A204.1 (cell line): ENCODE results near the gene BTBD17.
"Not testable (repeated sequence)": the region's sequence is repeated elsewhere in the genome, so short reads cannot be mapped to it uniquely, and the experiment has no call there.

Experiments used
- FAIRE-seq: peaks from 2 replicates; lab custom pipeline; 2012; peaks lifted over from hg19 to GRCh38; lab: Jason Lieb, UNC

Gene BTBD17, protein sequence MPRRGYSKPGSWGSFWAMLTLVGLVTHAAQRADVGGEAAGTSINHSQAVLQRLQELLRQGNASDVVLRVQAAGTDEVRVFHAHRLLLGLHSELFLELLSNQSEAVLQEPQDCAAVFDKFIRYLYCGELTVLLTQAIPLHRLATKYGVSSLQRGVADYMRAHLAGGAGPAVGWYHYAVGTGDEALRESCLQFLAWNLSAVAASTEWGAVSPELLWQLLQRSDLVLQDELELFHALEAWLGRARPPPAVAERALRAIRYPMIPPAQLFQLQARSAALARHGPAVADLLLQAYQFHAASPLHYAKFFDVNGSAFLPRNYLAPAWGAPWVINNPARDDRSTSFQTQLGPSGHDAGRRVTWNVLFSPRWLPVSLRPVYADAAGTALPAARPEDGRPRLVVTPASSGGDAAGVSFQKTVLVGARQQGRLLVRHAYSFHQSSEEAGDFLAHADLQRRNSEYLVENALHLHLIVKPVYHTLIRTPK

DNA sequence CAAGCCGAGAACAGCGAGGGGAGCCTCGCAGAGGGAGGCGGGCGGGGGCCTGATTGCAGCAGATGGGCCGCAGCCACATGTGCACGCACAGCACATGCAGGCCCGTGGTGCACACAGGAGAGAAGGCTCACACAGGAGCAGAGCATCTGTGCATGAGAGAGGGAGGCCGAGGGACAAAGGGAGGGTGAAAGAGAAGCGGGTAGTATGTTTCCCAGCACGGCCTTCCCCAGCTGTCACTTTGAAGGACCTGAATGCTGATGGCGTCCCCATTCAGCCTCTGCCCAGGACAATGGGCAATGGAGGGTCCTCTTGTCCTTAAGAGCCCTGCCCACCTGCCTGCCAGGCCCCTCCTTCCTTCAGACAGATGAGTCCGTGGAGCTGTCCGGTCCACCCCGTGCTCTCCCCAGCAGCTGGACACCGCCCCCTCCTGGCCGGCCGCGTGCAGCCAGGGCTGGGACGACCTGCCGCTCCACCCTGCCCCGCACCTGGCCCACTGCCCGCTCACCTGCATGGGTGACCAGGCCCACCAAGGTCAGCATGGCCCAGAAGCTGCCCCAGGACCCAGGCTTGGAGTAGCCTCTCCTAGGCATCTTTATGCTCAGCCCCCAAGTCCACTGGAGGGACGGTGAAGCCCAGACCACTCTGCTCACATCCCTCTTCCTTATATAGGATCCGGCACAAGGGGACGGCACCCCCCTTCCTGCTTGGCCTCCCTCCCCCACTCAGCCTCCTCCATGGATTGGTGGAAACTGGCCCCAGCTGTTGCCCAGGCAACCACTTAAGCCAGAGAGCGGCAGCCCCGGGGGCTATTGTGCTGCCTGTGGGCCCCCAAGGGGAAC is at the start of gene BTBD17:
Gene BTBD17, minus strand, starts transcription at position 639 of the 839 bp plus-strand sequence. Its CDS starts 49 bp downstream, at position 590.
- FAIRE-seq, result no peak

DNA sequence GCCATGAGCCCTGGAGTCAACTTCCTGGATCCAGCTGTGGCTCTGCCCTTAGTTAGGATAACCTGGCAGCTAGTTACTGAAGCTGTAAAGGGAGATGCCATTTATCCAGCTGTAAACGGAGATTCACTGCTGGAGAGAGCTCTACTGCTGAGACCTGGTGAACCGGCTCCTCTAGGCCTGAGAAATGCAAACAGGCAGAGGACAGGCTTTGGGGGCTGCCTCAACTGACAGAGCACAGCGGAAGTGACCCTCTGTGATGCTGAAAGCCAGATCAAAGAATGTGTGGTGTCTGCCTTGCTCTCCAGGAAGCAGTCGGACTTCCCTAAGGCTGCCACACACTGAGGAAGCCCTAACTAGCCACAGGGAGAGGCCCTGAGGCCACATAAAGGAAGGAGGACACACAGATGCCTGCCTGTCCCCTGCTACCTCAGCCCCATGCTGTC is 48.4 kb upstream of the BTBD17 start:
- no peak for FAIRE-seq

DNA sequence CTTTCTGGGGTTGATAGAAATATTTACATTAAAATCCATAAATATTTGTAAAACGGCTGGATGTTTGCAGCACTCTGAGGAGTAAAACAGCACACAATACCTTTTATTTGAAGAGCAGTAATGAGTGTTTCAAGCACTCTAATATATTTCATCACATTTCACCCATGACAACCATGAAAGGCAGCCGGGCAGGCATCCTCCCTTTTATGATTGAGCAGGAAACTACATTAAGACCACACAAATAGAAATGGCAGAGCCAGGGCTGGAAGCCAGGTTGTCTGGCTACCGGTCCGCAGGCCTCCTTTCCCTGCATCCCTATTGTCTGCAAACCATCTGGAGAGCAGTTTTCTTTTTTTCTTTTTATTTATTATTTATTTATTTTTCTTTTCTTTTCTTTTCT is 47.1 kb upstream of the BTBD17 start:
- no peak for FAIRE-seq

DNA sequence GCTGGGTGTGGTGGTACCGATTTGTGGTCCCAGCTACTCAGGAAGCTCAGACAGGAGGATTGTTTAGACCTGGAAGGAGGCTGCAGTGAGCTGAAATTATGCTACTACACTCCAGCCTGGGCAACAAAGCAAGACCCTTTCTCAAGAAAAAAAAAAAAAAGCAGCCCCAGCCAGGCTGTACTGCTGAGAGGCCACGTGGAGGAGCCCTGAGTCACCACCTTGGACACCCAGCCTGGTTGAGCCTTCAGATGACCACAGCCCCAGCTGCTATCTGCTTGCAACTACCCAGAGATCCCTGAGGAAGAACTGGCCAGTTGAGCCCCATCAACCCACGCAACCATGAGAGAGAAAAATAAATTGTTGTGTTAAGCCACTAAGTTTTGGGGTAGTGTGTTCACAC is 46.6 kb upstream of the BTBD17 start:
- no peak for FAIRE-seq

DNA sequence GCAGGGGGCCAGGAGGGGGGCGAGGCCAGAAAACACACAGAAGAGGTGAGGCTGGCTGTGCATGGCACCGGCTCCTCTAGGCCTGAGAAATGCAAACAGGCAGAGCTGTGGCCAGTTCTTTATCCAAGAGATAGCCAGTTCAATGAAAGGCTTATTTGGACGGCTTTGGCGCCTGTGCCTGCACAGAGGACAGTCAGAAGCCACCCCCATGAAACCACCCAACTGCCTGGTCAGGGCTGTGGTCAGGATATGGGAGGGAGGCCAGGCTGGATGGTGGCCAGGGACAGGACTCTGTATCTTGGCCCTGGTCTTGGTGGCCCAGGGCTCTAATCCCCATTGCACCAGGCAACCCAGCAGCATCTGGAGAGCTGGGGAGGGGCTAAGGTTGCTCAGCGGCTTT is 45.7 kb upstream of the BTBD17 start:
- no peak for FAIRE-seq

DNA sequence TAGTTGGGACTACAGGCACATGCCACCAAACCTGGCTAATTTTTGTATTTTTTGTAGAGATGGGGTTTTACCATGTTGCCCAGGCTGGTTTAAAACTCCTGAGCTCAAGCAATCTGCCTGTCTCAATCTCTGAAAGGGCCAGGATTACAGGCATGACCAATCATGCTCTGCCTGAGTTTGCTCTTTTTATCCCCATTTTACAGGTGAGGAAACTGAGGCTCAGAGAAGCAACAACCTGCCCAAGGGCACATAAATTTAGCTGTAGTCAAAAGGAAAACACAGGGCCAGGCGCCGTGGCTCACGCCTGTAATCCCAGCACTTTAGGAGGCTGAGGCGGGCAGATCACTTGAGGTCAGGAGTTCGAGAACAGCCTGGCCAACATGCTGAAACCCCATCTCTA is 43.6 kb upstream of the BTBD17 start:
- FAIRE-seq, result not testable (repeated sequence)

DNA sequence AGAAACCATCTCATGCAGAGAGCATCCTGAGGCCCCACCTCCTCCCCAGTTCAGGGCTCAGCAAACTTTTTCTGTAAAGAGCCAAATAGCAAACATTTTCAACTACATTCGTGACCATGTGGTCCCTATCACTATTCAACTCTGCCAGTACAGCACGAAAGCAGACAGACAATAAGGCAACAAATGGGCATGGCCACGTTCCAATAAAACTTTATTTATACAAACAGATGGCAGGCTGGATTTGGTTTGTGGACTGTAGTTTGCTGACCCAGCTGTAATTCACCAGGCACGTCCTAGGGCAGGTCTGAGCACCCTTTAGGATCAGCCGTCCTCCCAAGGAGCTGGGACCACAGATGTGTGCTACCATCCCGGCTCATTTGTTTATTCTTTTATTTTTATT is 43.1 kb upstream of the BTBD17 start:
- FAIRE-seq, result no peak

DNA sequence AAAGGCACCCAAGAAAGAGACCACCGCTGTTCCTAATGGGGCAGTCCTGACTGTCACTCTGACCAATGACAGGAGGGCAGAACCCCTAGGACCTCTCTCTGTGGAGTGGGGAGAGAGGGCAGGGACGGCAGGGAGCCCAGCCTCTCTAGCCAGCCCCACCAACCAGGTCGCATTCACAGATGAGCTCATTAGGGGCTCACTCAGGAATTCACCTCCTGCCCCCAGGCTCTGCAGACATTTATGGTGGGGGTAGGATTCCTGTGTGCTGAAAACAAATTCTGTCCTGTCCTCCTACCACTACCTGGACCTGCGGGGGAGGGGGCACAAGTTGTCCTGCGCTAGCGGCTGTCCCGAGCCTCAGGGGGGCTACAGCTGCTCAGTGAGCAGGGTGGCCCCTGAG is 42.5 kb upstream of the BTBD17 start:
- no peak for FAIRE-seq

DNA sequence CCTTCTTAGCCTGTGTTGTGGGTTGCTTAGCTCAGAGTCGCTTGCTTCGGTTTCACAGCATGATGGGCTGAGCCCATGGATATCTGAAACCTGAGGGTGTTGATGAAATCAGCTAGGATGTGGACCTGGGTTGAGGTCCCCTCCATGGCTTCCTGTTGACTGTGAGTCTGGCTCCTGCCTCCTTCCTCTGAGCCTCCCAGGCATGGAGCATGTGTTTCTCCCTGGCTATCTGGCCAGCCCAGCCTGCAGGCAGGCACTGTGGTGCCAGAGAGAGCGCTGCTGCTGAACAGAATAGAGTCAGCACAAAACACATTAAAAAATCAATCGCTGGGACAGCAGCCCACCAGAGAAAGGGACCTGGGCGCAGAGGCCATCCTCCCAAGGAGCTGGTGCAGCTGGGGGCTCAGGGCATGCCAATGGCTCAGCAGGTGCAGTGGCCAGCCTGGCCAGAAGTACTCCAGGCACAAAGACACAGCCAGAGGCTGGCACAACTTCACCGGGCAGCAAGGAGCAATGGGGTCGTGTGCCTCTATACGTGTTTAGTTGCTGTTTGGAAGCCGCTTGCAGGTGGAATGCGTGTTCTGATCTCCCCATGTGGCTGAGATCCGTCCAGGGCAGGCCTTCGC is 42.0 kb upstream of the BTBD17 start:
- no peak for FAIRE-seq

DNA sequence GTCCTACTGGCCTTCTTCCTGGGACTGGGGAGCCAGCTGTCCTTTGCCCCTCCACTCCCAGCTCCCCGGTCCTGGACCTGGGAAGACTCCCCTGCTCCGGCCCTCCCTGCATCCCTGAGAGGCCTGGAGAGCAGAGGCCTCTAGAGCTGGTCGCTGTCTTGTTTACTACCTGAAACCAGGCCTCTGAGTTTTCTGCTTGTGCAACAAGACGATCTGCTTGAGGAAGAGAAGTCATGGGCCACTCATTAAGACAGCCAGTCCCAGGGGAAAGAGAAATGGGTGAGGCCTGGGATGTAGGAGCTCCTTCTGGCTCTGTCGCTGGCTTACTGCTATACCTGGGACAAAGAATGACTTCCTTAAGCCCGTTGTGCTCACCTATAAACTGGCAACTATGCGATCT is 40.4 kb upstream of the BTBD17 start:
- no peak for FAIRE-seq

DNA sequence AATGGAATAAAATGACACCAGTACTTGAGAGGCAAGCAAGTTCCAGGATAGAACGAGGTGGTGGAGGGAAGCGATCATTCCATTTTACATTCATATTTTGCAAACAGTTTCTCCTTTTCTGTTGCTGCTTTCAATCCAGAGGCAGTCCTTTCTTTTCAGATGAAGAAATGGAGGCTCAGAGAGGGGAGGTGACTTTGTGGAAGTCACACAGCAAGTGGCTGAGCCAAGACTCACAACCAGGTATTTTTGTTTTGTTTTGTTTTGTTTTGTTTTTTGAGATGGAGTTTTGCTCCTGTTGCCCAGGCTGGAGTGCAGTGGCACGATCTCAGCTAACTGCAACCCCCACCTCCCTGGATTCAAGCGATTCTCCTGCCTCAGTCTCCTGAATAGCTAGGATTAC is 34.9 kb upstream of the BTBD17 start:
- FAIRE-seq, result no peak

DNA sequence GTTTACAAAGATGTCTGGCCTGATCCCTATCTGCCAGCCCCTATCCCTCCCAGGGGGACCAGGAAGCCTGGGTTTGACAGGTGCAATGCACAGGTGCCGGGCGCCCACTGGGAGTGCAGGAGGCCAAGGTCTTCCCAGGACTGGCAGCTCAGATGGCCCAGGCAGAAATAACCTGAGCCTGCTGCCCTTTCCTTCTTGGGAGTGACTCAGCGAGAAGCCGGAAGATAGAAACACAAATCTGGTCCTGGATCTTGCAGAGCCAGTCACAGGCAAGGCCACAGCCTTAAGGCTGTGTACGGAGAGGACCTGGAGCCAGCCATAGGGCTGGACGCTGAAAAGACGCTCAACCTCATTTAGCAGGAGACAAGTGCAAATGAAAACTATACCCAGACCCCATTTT is 33.3 kb upstream of the BTBD17 start:
- FAIRE-seq, result no peak

DNA sequence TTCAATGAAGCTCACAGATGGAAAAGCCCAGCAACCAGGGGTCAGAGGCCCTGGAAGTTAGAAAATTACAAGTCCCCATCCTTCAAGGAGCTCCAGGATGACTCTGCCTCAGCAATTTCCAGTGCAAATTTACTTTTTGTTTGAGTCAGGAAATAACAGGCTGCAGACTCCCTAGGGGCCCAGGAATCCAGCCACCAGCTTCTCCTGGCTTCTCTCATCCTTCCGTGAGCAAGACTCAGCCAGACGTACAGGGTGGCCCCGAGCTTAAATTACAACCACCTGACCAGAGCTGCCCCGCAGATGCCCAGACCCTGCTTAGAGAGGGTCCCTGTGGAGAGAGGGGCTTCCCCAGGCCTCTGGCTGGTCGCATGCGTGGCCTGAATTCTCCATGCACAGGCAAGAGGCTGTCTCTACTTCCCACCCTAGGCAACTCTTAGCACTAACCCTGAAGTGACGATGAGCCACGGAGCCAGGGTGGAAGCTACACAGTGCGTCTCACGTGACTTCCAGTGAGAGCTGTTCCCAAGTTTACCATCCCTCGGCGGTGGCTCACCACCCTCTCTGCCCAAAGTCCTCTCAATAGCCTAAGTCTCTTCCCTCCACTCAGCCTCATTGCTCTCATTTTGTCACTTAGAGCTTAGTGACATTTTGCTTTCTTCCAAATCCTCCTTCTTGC is 32.7 kb upstream of the BTBD17 start:
- no peak for FAIRE-seq

DNA sequence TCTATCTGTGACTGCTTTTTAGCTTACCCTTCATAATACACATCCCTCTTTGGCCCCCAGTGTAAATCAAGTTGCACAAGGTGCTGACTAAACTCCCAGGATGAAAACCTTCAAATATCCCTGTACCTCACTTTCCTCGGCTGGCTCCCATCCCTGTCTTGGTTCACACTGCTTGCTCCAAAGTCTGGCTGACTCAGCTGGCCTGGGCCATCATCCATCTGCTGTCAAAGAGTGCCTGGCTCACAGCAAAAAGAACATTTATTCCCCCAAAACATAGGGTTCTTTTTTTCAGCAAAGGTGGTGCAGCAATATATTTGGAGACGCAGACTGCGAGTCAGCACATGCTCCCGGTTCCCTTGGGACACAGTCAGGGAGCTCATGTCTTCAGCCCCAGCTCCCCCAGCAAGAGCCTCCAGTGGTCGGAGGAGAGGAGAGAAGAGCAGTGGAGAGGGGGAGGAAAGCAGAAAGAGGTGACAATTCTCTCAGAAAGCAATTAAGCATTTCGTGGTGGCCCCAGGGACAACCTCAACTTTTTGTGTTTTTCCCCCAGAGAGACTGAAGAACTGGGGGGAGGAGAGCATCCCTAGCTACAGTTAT is 31.8 kb upstream of the BTBD17 start:
- no peak for FAIRE-seq

DNA sequence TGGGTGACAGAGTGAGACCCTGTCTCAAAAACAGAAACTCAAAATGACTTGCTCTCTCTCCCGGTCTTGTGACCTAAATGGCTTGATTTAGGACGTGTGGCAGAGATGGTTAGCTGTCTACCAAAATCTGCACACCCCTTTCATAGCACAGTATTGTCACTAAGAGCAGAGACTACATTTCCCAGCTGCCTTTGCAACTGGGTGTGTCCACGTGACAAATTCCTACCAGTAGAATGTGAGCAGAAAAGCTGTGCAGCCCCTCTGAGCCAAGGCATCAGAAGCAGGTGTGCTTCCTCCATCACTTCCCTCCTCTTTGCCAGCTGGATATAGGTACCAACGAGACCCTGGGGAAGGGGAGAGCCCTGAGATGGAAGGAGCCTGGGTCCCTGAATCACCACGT is 31.2 kb upstream of the BTBD17 start:
- FAIRE-seq, result no peak

DNA sequence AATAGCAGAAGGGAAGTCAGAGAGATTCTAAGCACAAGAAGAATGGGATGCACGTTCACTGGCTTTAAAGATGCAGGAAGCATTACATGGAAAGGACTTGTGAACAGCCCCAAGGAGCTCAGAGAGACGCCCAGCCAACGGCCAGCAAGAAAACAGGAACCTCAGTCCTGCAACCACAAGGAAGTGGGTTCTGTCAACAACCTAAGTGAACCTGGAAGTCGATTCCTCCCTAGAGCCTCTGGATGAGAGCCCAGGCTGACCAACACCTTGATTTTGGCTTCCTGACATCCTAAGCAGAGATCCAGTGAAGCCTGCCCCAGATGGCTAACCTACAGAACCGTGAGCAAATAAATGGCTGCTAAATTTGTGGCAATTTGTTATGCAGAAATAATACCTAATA is 30.1 kb upstream of the BTBD17 start:
- no peak for FAIRE-seq

DNA sequence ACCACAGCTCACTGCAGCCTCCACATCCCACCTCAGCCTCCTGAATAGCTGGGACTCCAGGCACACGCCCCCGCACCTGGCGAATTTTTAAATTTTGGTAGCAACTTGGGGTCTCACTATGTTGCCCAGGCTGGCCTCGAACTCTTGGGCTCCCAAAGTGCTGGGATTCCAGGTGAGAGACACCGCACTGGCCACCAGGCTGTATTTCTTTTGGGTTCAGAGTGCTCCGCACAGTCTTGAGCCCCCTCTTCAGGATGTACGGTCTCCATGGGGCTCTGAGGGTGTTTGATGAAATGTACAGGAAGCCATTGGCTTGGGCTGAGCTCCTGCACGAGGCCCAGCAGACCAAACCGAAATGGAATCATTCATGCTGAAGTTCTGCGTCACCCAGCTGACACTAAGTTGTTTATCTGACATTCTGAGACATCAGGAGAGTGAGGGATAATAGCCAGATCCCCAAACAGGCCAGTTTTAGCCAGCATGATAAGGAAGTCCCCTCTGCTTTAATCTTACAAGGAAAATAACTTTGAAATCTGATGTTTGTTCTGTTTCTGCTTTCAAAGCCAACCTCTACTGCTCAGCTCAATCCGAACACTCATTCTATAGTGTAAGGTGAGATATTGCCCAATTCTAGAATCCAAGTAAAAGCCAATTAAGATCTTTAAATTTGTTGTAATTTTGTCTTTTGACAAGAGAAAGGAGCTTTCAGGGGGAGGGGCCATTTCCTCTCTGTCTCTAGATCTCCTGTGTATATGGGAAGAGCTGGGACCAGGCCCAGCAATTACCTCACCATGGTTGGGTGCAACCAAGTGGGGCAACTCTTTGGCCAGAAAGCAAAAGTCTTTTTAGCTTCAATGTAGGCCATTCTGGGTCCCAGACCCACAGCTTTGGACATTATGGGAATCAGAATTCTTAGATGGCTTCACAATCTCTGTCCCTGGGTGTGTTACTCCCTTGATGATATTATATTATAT is 29.3 kb upstream of the BTBD17 start:
- FAIRE-seq, result no peak

DNA sequence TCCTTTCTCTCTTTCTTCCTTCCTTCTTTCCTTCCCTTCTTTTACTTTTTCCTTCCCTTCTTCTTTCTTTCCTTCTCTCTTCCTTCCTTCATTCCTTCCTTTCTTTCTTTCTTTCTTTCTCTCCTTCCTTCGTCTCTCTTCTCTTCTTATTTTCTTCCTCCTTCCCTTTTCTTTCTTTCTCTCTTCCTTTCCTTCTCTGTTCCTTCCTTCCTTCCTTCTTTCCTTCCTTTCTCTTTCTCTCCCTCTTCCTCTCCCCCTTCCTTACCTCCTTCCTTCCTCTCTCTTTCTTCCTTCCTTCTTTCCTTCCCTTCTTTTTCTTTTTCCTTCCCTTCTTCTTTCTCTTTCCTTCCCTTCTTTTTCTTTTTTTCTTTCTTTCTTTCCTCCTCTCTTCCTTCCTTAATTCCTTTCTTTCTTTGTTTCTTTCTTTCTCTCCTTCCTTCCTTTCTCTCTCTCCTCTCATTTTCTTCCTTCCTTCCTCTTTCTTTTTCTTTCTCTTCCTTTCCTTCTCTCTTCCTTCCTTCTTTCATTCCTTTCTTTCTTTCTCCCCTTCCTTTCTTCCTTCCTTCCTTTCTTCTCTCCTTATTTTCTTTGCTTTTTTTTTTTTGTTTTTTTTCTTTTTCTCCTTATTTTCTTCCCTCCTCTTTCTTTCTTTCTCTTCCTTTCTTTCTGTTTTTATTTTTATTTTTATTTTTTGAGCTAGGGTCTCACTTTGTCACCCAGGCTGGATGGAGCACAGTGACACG is 28.4 kb upstream of the BTBD17 start:
- no peak for FAIRE-seq

DNA sequence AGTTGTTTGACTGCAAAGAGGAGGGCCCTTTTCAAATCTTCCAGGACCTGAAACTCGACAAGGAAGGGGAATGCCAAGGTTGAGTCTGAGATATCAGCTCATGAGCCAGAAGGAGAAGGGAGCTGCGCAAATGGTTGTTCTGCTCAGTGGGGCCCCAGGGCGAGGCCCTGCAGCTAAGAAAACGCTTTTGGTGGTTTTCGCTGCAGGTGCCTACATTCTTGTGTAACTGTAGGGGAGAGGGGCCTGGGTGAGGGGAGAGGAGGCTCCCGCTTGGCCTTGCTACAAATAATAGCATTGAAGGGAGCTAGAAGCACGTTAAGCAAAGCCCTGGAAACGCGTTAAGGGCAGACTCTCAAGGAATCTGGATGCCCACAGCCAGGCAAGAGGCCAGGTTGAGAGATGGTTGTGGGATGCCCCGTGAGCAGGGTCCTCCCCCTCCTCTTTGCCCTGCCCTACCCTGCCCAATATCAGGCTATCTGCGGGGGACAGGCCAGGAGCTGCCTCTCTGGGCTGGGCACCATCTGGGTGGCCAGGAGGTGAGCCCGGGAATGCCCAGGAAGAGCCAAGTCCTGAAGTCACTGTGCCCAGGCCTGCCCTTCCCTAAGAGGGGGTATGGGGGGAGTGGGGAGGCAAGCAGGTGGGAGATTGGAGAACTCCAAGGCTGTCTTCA is 27.6 kb upstream of the BTBD17 start:
- FAIRE-seq, result no peak
